GM13976 (cell line): ENCODE data around the gene SNRPD2.

Source experiments
- DNase-seq: peaks from one replicate; pipeline ENCODE4 v3.0.0; 2012; ENCODE audit warnings: low spot score
- in situ Hi-C: fragments of 300-500 bp; cut with MboI; formaldehyde crosslinking; loops from one replicate; pipeline ENCODE4 v1.12.0; 2022; ENCODE audit warnings: low sequenced_read_pairs, mixed read lengths, inconsistent platforms; ENCODE audit not compliant: unreplicated experiment
- TF ChIP-seq, protein P1 (sequence below): IDR thresholded peaks from 2 replicates; pipeline ENCODE4 v1.5.1; 2012; ENCODE audit warnings: borderline replicate concordance, mild to moderate bottlenecking; ENCODE audit not compliant: insufficient read depth; ENCODE audit errors: extremely low read depth, missing control alignments, control extremely low read depth

Gene SNRPD2

DNA sequence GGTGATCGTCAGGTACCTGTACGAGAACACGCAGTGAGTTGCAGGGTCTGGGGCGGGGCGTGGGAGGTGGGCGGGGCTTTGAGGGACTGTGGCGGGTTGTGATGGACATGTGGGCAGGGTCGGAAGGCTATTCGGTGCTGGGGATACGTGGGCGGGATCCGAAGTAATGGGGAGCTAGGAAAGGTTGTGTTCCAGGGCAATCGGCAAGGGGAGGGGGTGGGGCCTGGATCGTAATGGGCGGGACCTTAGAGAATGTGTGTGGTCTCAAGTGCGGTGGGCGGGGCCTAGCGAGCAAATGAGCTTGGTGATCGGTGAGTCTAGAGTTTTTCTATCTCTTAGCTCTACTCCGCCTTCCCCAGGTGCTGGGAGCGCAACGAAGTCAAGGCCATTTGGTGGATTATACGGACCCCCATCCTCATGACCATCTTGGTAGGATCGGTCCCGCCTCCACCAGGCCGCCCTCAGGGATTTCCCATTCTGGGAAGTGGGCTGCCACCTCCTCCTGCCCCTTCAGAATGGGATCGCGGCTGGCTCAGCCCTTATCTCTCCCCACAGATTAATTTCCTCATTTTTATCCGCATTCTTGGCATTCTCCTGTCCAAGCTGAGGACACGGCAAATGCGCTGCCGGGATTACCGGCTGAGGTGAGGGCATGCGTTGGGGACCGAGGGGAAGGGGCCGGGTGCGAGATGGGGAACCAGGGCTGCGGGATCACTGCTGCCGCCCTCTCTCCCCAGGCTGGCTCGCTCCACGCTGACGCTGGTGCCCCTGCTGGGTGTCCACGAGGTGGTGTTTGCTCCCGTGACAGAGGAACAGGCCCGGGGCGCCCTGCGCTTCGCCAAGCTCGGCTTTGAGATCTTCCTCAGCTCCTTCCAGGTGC lies 14.2 kb downstream of the SNRPD2 start:
- peak; percentile 93 for DNase-seq
- in situ Hi-C loops, result no loop called here
- TF ChIP-seq, protein P1, sequence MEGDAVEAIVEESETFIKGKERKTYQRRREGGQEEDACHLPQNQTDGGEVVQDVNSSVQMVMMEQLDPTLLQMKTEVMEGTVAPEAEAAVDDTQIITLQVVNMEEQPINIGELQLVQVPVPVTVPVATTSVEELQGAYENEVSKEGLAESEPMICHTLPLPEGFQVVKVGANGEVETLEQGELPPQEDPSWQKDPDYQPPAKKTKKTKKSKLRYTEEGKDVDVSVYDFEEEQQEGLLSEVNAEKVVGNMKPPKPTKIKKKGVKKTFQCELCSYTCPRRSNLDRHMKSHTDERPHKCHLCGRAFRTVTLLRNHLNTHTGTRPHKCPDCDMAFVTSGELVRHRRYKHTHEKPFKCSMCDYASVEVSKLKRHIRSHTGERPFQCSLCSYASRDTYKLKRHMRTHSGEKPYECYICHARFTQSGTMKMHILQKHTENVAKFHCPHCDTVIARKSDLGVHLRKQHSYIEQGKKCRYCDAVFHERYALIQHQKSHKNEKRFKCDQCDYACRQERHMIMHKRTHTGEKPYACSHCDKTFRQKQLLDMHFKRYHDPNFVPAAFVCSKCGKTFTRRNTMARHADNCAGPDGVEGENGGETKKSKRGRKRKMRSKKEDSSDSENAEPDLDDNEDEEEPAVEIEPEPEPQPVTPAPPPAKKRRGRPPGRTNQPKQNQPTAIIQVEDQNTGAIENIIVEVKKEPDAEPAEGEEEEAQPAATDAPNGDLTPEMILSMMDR, result no peak

DNA sequence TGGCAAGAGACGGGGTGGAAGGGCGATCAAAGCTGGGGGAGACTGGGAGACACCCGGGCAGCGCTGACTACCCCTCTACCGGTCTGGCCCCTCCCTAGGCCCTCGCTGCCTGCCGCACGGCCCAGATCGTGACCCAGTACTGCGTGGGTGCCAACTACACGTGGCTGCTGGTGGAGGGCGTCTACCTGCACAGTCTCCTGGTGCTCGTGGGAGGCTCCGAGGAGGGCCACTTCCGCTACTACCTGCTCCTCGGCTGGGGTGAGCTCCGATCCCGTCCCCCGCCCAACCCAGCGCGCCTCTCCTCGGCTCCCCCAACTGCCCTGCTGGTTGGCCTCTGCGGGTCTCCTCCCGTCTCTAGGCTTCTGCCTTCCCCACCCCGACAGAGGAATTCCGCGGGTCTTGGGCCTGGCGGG lies 14.9 kb downstream of the SNRPD2 start:
- in situ Hi-C loops, result no loop called here
- TF ChIP-seq, protein P1, result no peak
- DNase-seq, result peak; percentile 60

DNA sequence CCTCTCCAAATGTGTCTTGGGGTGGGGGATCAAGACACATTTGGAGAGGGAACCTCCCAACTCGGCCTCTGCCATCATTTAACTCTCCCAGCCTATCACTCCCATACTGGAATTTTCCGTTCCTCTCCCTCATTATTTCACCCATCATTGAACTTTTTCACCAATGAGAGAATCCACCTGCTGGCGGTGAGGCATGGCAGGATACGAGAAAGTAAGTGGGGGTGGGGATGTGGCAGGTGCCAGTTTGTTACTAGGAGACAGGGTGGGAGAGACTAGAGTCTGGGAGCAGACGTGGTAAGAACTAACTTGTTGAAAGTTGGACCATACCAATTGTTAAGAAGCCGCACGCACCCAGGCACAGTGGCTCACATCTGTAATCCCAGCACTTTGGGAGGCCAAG lies 16.8 kb downstream of the SNRPD2 start:
- TF ChIP-seq, protein P1, result no peak
- in situ Hi-C loops, result no loop called here
- DNase-seq, result no peak

DNA sequence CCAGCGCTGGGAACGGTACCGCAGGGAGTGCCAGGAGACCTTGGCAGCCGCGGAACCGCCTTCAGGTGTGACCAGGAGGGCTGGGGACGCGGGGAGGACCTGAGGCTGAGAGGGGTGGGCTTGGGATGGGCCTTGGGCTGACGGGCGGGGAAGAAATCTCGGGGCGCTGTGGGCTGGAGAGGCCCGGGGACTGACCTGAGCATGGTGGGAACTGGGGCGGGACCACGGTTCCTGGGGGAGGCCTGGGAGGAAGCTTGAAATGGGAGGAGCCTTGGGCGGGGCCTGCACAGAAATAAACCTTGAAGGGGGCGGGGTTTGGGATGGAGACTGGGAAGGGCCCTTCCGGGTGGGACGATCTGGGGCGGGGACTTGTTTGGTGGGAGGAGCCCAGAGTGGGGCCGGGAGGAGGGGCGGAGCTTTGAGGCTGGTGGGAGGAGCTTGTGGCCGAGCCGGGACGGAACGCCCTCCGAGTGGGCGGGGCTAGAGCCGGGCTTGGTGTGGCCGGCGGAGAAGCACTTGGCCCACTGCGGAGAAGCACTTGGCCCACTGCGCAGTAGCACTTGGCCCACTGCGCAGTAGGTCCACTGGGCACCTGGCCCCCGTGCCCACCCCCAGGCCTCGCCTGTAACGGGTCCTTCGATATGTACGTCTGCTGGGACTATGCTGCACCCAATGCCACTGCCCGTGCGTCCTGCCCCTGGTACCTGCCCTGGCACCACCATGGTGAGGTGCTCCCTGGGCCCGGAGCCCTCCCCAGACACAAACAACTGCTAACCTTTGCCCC lies 20.9 kb downstream of the SNRPD2 start:
- DNase-seq, result peak; percentile 99
- in situ Hi-C loops, result no loop called here
- TF ChIP-seq, protein P1, result no peak

DNA sequence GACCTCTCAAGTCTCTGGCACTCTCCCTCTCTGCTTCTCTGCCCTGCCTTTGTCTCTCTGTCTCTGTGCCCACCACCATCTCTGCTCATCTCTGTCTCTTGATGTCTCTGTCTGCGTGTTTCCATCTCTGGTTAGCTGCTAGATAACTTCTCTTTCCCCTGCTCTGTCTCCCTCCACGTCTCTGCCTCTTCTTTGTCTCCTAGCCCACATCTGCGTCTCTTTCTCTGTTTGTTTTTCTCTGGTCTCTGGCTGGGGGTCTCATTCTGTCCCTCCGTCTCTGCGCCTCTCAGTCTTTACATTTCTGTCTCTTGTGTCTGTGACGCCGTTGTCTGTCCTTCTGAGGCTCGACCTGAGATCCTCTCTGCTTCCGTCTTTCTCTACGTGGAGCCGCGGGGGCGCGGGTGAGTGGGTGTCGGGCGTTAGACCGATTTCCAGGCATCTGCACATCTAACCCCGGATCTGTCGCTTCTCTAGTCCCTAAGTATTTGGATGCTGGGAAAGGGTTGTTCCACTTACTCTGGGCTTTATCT lies 23.3 kb downstream of the SNRPD2 start:
- no peak for DNase-seq
- in situ Hi-C loops, result no loop called here
- TF ChIP-seq, protein P1, result no peak

DNA sequence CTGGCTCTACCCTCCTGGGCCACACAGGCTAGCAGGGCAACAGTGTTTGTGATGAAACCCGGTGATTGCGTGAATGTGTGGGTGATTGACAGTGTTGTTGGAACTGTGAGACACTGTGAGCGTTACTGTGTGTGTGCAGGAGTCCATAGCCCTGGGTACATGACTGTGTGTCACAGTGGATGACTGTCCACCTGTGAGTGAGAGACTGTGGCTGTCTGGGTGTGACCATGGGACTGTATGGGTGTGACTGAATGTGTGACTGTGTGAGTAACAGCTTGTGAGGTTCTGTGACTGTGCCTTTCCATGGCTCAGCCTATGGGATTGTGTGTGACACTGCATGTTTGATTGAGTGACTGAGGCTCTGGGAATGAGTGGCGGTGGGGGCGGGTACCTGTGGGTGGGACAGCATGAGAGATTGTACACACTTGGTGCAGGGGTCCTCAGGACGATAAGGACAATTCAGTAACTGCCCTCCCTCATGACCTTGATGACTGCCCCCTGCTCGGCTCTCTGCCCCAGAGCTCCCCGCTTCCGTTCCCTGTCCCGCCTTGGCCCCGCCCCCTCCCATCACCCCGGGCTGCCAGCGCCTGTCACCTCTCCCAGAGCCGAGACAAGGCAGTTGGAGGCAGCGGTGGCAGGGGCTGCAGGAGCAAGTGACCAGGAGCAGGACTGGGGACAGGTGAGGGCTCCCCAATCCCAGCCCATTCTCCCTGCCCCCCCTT lies 24.0 kb downstream of the SNRPD2 start, which contains the start of gene GIPR:
Gene GIPR (plus strand): TSS at position 602 of the 722 bp plus-strand sequence. CDS start 1,300 bp downstream, outside the sequence.
- DNase-seq, result peak; percentile 83
- TF ChIP-seq, protein P1, result no peak
- in situ Hi-C loops, result no loop called here
